ENCODE results near the gene PTOV1. TPM values are rescaled to one million over a fixed set of nuclear protein-coding genes. Genes with fewer than 3 reads are reported as not detected.
"Not testable (repeated sequence)": the region's sequence is repeated elsewhere in the genome, so short reads cannot be mapped to it uniquely, and the experiment has no call there.

PTOV1 gene
- total RNA-seq, 1 experiment from 2014 or later: 107 TPM

- DNase-seq (ENCODE audit: low read depth): peak; percentile 84
Observed at GRCh38 chr19:49817964-49818648, 32.9 kb upstream of the PTOV1 start, which contains the start of gene MED25. Gene MED25 (plus strand): TSS chr19:49818289. CDS start chr19:49818342, 53 bp downstream.

DNA sequence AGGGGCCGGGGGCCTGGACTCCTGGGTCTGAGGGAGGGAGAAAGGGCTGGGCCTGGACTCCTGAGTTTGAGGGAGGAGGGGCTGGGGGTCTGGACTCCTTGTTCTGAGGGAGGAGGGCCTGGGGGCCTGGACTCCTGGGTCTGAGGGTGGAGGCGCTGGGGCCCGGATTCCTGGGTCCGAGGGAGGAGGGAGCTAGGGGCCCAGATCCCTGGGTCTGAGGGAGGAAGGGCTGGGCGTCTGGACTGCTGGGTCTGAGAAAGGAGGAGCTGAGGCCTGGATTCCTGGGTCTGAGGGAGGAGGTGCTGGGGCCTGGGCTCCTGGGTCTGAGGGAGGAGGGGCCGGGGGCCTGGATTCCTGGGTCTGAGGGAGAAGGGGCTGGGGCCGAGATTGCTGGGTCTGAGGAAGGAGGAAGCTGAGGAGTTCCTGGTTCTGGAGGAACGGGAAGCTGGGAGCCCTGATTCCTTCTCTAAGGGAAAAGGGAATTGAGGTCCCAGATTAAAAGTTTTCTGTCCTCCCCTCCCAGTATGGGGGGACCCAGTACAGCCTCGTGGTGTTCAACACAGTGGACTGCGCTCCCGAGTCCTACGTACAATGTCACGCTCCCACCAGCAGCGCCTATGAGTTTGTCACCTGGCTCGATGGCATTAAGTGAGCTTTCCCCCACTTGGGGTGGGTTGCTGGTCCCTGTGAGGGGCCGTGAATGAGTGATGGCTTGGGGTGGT, 32.1 kb upstream of the PTOV1 start:
- no peak for DNase-seq (ENCODE audit: low read depth)

- DNase-seq (ENCODE audit: low read depth): not testable (repeated sequence)
Observed at GRCh38 chr19:49819452-49820115, 31.4 kb upstream of the PTOV1 start.

- no peak for DNase-seq (ENCODE audit: low read depth)
Observed at GRCh38 chr19:49820125-49820524, 30.8 kb upstream of the PTOV1 start.

DNA sequence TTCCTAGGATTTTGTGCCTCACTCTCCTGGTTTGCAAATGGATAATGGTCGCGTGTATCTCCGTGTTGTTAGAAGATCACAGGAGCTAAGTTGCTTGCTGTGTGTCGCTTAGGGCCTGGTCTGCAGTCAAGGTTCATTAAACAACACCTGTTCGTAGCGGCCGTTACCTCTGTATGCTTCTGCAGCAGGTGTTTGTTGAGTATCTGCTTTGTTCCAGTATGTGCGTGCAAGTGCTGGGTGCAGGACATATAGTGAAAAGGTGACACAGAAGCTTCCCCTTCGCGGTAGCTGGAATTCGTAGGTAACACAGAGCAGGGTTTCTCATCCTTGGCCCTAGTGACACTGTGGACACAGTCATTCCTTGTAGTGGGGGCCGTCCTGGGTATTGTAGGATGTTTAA, 27.5 kb upstream of the PTOV1 start:
- no peak for DNase-seq (ENCODE audit: low read depth)

DNA sequence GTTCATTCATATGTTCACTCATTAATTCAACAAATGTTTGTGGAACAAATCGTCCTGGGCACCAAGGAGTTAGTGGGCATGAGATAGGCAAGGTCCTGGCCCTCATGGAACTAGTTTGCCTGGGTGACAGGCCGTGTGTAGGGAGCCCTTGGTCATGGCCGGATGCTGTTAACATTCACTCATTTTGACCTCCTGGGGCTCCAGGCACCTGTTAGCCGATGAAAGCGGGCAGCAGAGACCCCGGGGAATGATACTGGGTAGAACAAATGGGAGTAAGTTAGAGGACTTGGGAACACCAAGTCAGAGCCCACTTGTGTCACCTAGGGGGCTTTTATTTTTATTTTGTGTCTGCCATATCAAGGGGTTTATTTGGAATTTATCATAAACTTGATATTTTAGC, 26.3 kb upstream of the PTOV1 start:
- no peak for DNase-seq (ENCODE audit: low read depth)

DNA sequence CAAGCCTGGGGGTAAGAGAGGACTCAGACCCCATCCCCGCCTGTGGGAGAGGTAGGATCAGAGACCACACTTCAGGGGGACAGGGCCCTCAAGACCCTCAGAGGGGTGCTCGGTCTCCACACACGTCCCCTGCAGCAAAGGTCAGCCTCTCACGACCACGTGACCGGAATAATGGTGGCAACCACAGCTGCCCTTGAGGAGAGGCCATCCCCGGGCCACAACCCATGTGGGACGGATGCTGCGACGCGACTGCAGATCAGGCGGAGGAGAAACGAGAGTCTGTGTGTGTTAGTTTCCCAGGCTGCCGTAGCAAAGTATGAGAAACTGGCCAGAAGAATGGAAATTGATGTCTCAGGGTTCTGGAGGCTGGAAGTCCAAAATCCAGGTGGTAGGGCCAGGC, 23.9 kb upstream of the PTOV1 start:
- no peak for DNase-seq (ENCODE audit: low read depth)

DNA sequence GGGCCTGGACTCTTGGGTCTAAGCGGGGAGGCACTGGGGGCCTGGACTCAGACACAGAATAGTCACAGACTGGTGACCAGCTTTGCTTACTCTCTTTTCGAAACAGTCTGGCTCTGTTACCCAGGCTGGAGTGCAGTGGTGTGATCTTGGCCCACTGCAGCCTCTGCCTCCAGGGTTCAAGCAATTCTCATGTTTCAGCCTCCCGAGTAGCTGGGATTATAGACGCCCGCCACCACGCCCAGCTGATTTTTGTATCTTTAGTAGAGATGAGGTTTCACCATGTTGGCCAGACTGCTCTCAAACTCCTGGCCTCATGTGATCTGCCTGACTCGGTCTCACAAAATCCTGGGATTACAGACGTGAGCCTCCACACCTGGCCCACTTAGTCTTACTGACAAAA, 21.8 kb upstream of the PTOV1 start:
- DNase-seq (ENCODE audit: low read depth): no peak

GRCh38 chr19:49829721-49830120, 21.2 kb upstream of the PTOV1 start:
- DNase-seq (ENCODE audit: low read depth): no peak

GRCh38 chr19:49830766-49831165, 20.2 kb upstream of the PTOV1 start:
- no peak for DNase-seq (ENCODE audit: low read depth)

- no peak for DNase-seq (ENCODE audit: low read depth)
Observed at GRCh38 chr19:49831592-49831991, 19.4 kb upstream of the PTOV1 start.

GRCh38 chr19:49832556-49832955, 18.4 kb upstream of the PTOV1 start:
- DNase-seq (ENCODE audit: low read depth): no peak

DNA sequence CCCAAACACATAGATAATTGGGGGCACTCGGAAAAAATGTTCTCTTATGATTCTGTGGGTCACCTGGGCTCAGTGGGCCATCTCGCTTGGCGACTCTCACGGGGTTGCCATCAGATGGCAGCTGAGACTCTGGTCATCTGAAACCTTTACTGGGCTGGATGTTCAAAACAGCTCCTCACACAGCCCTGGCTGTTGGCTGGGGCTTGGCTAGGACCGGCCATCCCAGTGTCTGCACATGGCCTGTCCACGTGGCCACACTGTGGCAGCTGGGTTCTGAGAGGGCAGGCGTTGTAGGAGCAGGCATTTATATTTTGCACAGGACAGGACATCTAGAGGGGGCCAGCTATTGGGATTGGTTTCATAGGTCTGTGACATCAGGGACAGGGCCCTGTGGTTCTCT, 17.4 kb upstream of the PTOV1 start:
- no peak for DNase-seq (ENCODE audit: low read depth)

DNA sequence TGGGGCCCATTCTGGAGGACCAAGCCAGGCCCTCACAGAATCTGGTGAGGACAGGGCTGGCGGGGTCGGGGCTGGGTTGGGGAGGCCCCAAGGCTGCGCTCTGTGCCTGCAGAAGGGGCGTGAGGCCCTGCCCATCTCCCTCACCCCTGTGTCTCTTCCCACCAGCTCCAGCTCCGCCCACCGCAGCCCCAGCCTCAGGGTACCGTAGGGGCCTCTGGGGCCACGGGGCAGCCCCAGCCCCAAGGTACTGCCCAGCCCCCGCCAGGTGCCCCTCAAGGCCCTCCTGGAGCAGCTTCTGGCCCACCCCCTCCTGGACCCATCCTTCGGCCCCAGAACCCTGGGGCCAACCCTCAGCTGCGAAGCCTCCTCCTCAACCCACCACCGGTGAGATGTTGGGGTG, 15.4 kb upstream of the PTOV1 start:
- no peak for DNase-seq (ENCODE audit: low read depth)

- no peak for DNase-seq (ENCODE audit: low read depth)
Observed at GRCh38 chr19:49836176-49837008, 14.6 kb upstream of the PTOV1 start.

- DNase-seq (ENCODE audit: low read depth): no peak
Observed at GRCh38 chr19:49837009-49837310, 14.0 kb upstream of the PTOV1 start.

DNA sequence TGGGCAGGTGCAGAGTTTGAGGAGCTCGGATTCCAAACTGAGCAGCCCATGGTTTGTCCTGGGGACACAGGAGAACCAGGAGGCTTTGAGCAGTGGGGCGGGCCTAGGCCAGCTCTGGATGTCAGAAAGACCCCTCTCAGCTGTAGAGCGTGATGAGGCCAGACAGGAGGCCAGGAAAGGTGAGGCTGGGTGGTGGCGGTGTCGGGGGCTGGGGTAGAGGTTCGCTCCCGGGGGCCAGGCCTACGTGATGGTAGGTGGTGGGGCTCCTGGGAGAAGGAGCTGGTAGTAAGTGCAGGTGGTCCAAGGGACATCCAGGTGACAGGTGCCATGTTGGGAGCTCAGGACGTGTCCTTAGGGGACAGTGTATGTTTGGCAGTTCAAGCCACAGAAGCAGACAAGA, 13.5 kb upstream of the PTOV1 start:
- DNase-seq (ENCODE audit: low read depth): no peak

- DNase-seq (ENCODE audit: low read depth): no peak
Observed at GRCh38 chr19:49838885-49839588, 11.9 kb upstream of the PTOV1 start.

DNA sequence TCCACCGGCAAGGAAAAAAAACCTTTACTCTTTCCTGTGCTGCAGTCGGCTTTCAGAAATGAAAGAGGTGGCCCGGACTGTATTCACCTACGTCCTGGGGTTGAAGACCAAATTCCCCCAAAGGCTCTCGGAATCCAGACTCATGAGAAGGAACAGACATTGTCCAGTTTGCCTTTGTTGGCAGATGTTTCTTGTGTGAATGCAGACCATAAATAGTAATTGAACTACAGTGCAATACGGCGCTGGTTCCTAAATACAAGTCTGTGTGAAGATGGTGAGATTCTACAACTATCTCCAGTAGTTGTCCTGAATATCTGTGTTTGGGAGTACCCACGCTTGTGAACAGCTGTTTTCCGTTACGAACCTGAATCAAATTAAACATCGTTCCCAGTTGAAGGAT, 11.2 kb upstream of the PTOV1 start:
- DNase-seq (ENCODE audit: low read depth): no peak

DNA sequence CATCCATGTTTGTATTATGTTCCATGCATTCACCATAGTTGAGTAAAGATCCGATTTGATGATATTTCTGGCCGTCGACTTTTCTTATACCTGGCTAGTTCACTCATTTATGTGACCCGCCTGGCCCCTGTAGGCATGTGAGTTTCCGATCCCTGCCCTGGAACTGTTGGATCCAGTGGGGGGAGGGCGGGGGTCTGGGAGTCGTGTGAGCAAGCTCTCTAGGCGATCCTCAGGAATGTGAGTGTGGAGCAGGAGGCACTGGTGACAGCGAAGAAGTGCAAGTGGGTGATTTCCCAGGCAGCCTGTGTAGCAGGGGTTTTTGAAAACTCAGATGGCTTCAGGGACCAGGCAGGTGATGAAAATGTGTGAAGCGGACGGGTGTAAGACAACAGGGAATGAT, 10.6 kb upstream of the PTOV1 start:
- no peak for DNase-seq (ENCODE audit: low read depth)

DNA sequence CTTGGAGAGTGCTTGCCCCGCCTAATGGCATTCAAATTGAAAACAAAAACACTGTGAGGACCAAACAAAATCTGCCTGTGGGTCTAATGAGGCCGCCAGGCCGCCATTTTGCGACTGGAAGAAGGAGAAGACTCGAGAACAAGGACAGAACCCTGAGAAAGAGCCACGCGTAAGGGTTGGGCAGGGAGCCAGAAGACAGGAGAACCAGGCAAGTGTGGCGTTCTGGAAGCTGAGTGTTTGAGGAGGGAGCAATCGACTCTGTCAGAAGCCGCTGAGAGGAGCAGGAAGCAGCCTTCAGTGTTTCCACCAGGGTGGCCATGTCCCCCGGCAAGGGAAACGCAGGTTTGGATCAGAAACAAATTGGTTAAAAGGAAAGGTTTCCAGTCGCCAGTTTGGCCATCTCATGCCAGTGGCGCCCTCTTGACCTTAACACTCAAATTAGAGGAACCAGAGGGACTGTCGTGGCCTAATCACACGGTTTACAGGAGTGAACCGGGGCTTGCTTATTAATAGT, 10.2 kb upstream of the PTOV1 start:
- DNase-seq (ENCODE audit: low read depth): no peak

Measured in M059J (cell line).